HUES64 (cell line): ENCODE results near the gene CACNA2D1.

Source experiments
- H3K27ac ChIP-seq: 2 replicates; pipeline ENCODE4 v1.7.0; 2013; ENCODE audit warnings: low read depth, low read length, inconsistent platforms
- H3K27me3 ChIP-seq: 2 replicates; pipeline ENCODE4 v1.6.1; 2013; ENCODE audit warnings: mild to moderate bottlenecking, low read length; ENCODE audit not compliant: insufficient read depth
- H3K36me3 ChIP-seq: 2 replicates; pipeline ENCODE4 v1.6.1; 2013; ENCODE audit warnings: mild to moderate bottlenecking, low read length; ENCODE audit not compliant: insufficient read depth
- H3K4me1 ChIP-seq: 2 replicates; pipeline ENCODE4 v1.6.1; 2013; ENCODE audit warnings: mild to moderate bottlenecking, low read length, moderate library complexity; ENCODE audit not compliant: insufficient read depth
- H3K4me3 ChIP-seq: 2 replicates; pipeline ENCODE4 v1.5.1; 2013; ENCODE audit warnings: mild to moderate bottlenecking, low read length, moderate library complexity
- H3K9ac ChIP-seq: 2 replicates; pipeline ENCODE4 v1.6.1; 2013; ENCODE audit warnings: mild to moderate bottlenecking, low read depth, low read length
- H3K9me3 ChIP-seq: 2 replicates; pipeline ENCODE4 v1.6.1; 2013; ENCODE audit warnings: low read depth, low read length; ENCODE audit not compliant: insufficient read depth
- WGBS: fragments of 150-250, 120-280 bp; methylation state at CpG from one replicate; pipeline ENCODE4 v1.1.7; 2013; ENCODE audit warnings: missing lambda C conversion rate; 5-methylcytosine and 5-hydroxymethylcytosine counted together

CACNA2D1 gene

GRCh38 chr7:82200601-82201000 is 243.0 kb downstream of the CACNA2D1 start:
- Histone ChIP-seq H3K27ac (no peak overlapping the region), H3K36me3 (no peaks in the 10 kb centered on the region), H3K9me3 (0 out of 2 replicates have a peak, but pooled peaks cover 3% of the 10 kb centered on the region), H3K9ac (no peak overlapping the region), H3K4me1 (no peaks in the 10 kb centered on the region), H3K27me3 (no peaks in the 10 kb centered on the region), H3K4me3 (no peak overlapping the region)
- 98% methylated on average over 2 of the region's 2 CpGs for WGBS

GRCh38 chr7:82194016-82194643 is 249.4 kb downstream of the CACNA2D1 start:
- Histone ChIP-seq H3K27me3 (no peaks in the 10 kb centered on the region), H3K36me3 (no peaks in the 10 kb centered on the region), H3K4me3 (no peak overlapping the region), H3K9me3 (no peaks in the 10 kb centered on the region), H3K4me1 (no peaks in the 10 kb centered on the region), H3K27ac (no peak overlapping the region), H3K9ac (no peak overlapping the region)
- 94% methylated on average over 3 of the region's 3 CpGs for WGBS

GRCh38 chr7:82188636-82189035 is 254.9 kb downstream of the CACNA2D1 start:
- no peak overlapping the region for H3K4me3 ChIP-seq
- H3K36me3 ChIP-seq = no peaks in the 10 kb centered on the region
- H3K9ac ChIP-seq = no peak overlapping the region
- H3K4me1 ChIP-seq = 0 out of 2 replicates have a peak, but pooled peaks cover 4% of the 10 kb centered on the region
- H3K27ac ChIP-seq = no peak overlapping the region
- WGBS = 94% methylated on average over 1 of the region's 2 CpGs
- peaks cover 4% of the 10 kb centered on the region; the same call in 1 of the 2 replicates for H3K9me3 ChIP-seq
- no peaks in the 10 kb centered on the region for H3K27me3 ChIP-seq

- Histone ChIP-seq H3K27ac (no peak overlapping the region), H3K4me3 (no peak overlapping the region), H3K4me1 (peaks cover 17% of the 10 kb centered on the region), H3K27me3 (no peaks in the 10 kb centered on the region), H3K36me3 (no peaks in the 10 kb centered on the region), H3K9ac (no peak overlapping the region), H3K9me3 (peaks cover 4% of the 10 kb centered on the region; the same call in 1 of the 2 replicates)
- 100% methylated on average over 2 of the region's 2 CpGs for WGBS
Observed at GRCh38 chr7:82185443-82185842, 258.1 kb downstream of the CACNA2D1 start.

- 94% methylated on average over 4 of the region's 4 CpGs for WGBS
- H3K4me1 ChIP-seq = peaks cover 35% of the 10 kb centered on the region
- H3K9me3 ChIP-seq = peaks cover 3% of the 10 kb centered on the region; the same call in 1 of the 2 replicates
- H3K4me3 ChIP-seq = no peak overlapping the region
- no peak overlapping the region for H3K27ac ChIP-seq
- H3K27me3 ChIP-seq = no peaks in the 10 kb centered on the region
- no peaks in the 10 kb centered on the region for H3K36me3 ChIP-seq
- H3K9ac ChIP-seq = no peak overlapping the region
Observed at GRCh38 chr7:82183634-82184033, 259.9 kb downstream of the CACNA2D1 start.

- 65% methylated on average over 1 of the region's 1 CpG for WGBS
Observed at GRCh38 chr7:82179311-82179710, 264.3 kb downstream of the CACNA2D1 start.

GRCh38 chr7:82175319-82175718 is 268.3 kb downstream of the CACNA2D1 start:
- peaks cover 53% of the 10 kb centered on the region for H3K4me1 ChIP-seq
- no peaks in the 10 kb centered on the region for H3K36me3 ChIP-seq
- H3K9ac ChIP-seq = no peak overlapping the region
- no peaks in the 10 kb centered on the region for H3K27me3 ChIP-seq
- no peak overlapping the region for H3K27ac ChIP-seq
- no peaks in the 10 kb centered on the region for H3K9me3 ChIP-seq
- 36% methylated on average over 2 of the region's 2 CpGs for WGBS
- H3K4me3 ChIP-seq = no peak overlapping the region

More at GRCh38 chr7:82179311-82179710, 264.3 kb downstream of the CACNA2D1 start:
- Histone ChIP-seq H3K27ac (peak overlapping the region; percentile 75), H3K9ac (no peak overlapping the region), H3K36me3 (no peaks in the 10 kb centered on the region), H3K27me3 (no peaks in the 10 kb centered on the region), H3K9me3 (no peaks in the 10 kb centered on the region), H3K4me3 (no peak overlapping the region), H3K4me1 (peaks cover 60% of the 10 kb centered on the region)

- Histone ChIP-seq H3K9me3 (no peaks in the 10 kb centered on the region), H3K27ac (no peak overlapping the region), H3K9ac (no peak overlapping the region), H3K4me1 (peaks cover 35% of the 10 kb centered on the region), H3K27me3 (no peaks in the 10 kb centered on the region), H3K4me3 (no peak overlapping the region), H3K36me3 (no peaks in the 10 kb centered on the region)
- WGBS = 89% methylated on average over 4 of the region's 4 CpGs
Observed at GRCh38 chr7:82173400-82174021, 270.1 kb downstream of the CACNA2D1 start.

- Histone ChIP-seq H3K4me3 (no peak overlapping the region), H3K9ac (no peak overlapping the region), H3K36me3 (no peaks in the 10 kb centered on the region), H3K4me1 (peaks cover 34% of the 10 kb centered on the region), H3K27ac (no peak overlapping the region; the same call in 1 of the 2 replicates), H3K27me3 (no peaks in the 10 kb centered on the region), H3K9me3 (no peaks in the 10 kb centered on the region)
- WGBS = no CpG with 5 or more reads among the region's 2 CpGs
Observed at GRCh38 chr7:82172881-82173280, 270.7 kb downstream of the CACNA2D1 start.

- Histone ChIP-seq H3K27ac (no peak overlapping the region), H3K9ac (no peak overlapping the region), H3K4me3 (no peak overlapping the region), H3K36me3 (no peaks in the 10 kb centered on the region), H3K4me1 (peaks cover 29% of the 10 kb centered on the region), H3K27me3 (no peaks in the 10 kb centered on the region), H3K9me3 (no peaks in the 10 kb centered on the region)
- 87% methylated on average over 1 of the region's 1 CpG for WGBS
Observed at GRCh38 chr7:82172017-82172416, 271.6 kb downstream of the CACNA2D1 start.

GRCh38 chr7:82167558-82168314 is 275.8 kb downstream of the CACNA2D1 start:
- WGBS = 87% methylated on average over 2 of the region's 2 CpGs
- Histone ChIP-seq H3K36me3 (no peaks in the 10 kb centered on the region), H3K9ac (no peak overlapping the region), H3K4me3 (no peak overlapping the region), H3K27ac (no peak overlapping the region), H3K27me3 (no peaks in the 10 kb centered on the region), H3K9me3 (no peaks in the 10 kb centered on the region), H3K4me1 (peaks cover 12% of the 10 kb centered on the region)
